HL-60 (cell line): ENCODE measurements around the gene BHLHE23.

ENCODE experiments used
- CTCF ChIP-seq: IDR thresholded peaks from one replicate; pipeline ENCODE4 v1.5.1; 2011; ENCODE audit warnings: low read length, control low read depth, inconsistent platforms; ENCODE audit not compliant: insufficient read depth
- GABPA ChIP-seq: IDR thresholded peaks from 2 replicates; pipeline ENCODE4 v1.6.1; 2012; ENCODE audit warnings: low read depth
- POLR2AphosphoS5 ChIP-seq: IDR thresholded peaks from 2 replicates; pipeline ENCODE4 v1.6.1; 2012; ENCODE audit warnings: low read depth
- REST ChIP-seq: IDR thresholded peaks from 2 replicates; pipeline ENCODE4 v1.6.1; 2012; ENCODE audit warnings: low read depth; ENCODE audit not compliant: insufficient replicate concordance

DNA sequence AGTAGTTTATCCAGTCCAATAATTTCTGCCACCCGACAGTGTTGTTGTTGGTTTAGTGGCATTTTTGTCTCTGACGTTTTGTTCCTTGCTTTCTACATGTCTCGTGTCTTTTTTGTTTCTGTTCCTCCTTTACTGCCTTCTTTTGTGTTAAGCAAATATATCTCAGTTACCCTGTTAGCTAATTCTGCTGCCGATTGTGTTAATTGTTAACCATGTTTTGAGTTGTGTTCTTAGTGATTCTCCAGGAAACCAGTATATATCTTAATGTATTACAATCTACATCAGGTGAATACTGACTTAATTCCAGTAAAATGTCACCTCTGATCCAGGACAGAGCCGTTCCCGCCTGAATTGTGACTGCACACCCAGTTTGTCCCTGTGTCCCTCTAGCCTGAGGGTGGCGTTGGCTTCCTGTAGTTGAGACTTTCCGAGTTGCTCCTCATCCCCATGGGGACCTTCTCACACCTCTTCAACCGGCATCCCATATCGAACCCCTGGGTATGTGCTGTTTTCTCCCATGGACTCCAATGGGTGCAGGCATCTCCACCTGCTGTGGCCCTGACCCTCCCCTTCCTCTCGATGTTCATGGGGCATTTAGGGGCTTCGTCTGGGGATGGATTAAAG lies 35.8 kb upstream of the BHLHE23 start:
- no peak for TF ChIP-seq POLR2AphosphoS5
- TF ChIP-seq REST: no peak
- TF ChIP-seq CTCF: no peak
- no peak for TF ChIP-seq GABPA
